ENCODE results near the gene GPR162.

GRCh38 chr12:6825398-6826124 lies 3.9 kb downstream of the GPR162 start:
- TF ChIP-seq CTCF (conservative IDR thresholded peaks at IDR 0.05; ENCODE audit: low read length): peak; percentile 91
- no peak for TF ChIP-seq EZH2phosphoT487 (IDR thresholded peaks at IDR 0.05; ENCODE audit: borderline replicate concordance, low read depth, low read length)
